GM19240 (cell line): ENCODE data around the gene GALNT2.

Experiments
- DNase-seq: peaks from one replicate; pipeline ENCODE4 v3.0.0; 2011; ENCODE audit warnings: low spot score; ENCODE audit not compliant: insufficient read length

GALNT2 gene

GRCh38 chr1:230226007-230226800 is 159.2 kb downstream of the GALNT2 start:
- no peak for DNase-seq

GRCh38 chr1:230226814-230227213 is 159.8 kb downstream of the GALNT2 start:
- DNase-seq, result no peak

- DNase-seq, result no peak
These were observed 161.3 kb downstream of the GALNT2 start for GRCh38 chr1:230228236-230228897.

- no peak for DNase-seq
These were observed 163.2 kb downstream of the GALNT2 start for GRCh38 chr1:230230273-230230672.

GRCh38 chr1:230230948-230231773 is 164.1 kb downstream of the GALNT2 start:
- no peak for DNase-seq

GRCh38 chr1:230231774-230232145 is 164.7 kb downstream of the GALNT2 start:
- DNase-seq, result no peak

GRCh38 chr1:230232371-230232771 is 165.3 kb downstream of the GALNT2 start:
- DNase-seq, result no peak

GRCh38 chr1:230233786-230234185 is 166.7 kb downstream of the GALNT2 start:
- no peak for DNase-seq

GRCh38 chr1:230235876-230236275 is 168.8 kb downstream of the GALNT2 start:
- DNase-seq, result no peak

- no peak for DNase-seq
These were observed 169.4 kb downstream of the GALNT2 start for GRCh38 chr1:230236301-230237008.

GRCh38 chr1:230237009-230237370 is 170.0 kb downstream of the GALNT2 start:
- no peak for DNase-seq

GRCh38 chr1:230237805-230238204 is 170.8 kb downstream of the GALNT2 start:
- DNase-seq, result no peak

- DNase-seq, result no peak
These were observed 173.5 kb downstream of the GALNT2 start for GRCh38 chr1:230240446-230241086.

GRCh38 chr1:230242326-230242725 is 175.3 kb downstream of the GALNT2 start:
- no peak for DNase-seq

- DNase-seq, result no peak
These were observed 176.1 kb downstream of the GALNT2 start for GRCh38 chr1:230243146-230243545.

GRCh38 chr1:230243583-230244353 is 176.7 kb downstream of the GALNT2 start:
- no peak for DNase-seq

- DNase-seq, result no peak
These were observed 179.5 kb downstream of the GALNT2 start for GRCh38 chr1:230246551-230246950.

- no peak for DNase-seq
These were observed 181.2 kb downstream of the GALNT2 start for GRCh38 chr1:230248016-230248888.

GRCh38 chr1:230248889-230249270 is 181.8 kb downstream of the GALNT2 start:
- DNase-seq, result no peak
